Measurements from ENCODE around the gene TST.

DNA sequence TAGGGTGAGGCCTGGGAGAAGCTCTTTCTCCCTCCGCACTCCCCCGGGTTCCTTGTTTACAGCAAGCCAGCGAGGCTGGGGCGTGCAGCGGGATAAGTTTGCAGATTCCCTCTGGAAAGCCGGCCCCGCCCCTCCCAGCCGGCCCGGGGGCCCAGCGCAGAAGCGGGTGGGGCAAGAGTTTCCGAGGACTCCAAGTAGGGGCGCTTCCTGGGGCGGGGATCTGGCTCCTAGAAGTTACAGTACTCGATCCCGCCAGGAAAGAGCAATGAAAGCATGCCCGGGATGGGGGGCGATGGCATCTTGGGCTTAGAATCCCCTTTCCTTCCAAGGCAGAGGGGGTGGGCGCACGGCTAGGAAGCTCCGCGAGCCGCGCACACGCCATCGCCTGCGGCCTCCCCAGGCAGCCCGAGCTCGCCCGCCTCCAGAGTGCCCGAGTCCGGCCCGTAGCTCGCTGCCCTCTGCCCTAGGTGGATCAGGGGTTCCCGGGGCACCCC lies 385 bp downstream of the TST start:
- TF ChIP-seq POLR2A (IDR thresholded peaks at IDR 0.05) (no peak), POLR2AphosphoS5 (IDR thresholded peaks at IDR 0.05) (no peak)
- TF ChIP-seq, protein P1, sequence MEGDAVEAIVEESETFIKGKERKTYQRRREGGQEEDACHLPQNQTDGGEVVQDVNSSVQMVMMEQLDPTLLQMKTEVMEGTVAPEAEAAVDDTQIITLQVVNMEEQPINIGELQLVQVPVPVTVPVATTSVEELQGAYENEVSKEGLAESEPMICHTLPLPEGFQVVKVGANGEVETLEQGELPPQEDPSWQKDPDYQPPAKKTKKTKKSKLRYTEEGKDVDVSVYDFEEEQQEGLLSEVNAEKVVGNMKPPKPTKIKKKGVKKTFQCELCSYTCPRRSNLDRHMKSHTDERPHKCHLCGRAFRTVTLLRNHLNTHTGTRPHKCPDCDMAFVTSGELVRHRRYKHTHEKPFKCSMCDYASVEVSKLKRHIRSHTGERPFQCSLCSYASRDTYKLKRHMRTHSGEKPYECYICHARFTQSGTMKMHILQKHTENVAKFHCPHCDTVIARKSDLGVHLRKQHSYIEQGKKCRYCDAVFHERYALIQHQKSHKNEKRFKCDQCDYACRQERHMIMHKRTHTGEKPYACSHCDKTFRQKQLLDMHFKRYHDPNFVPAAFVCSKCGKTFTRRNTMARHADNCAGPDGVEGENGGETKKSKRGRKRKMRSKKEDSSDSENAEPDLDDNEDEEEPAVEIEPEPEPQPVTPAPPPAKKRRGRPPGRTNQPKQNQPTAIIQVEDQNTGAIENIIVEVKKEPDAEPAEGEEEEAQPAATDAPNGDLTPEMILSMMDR (IDR thresholded peaks at IDR 0.05 in 8 of 11, conservative IDR thresholded peaks at IDR 0.05 in 3 of 11): peak in 1 of 11 experiments; percentile 15
